Liver (tissue), 9 donors: Measurements from ENCODE around the gene OLFM4. TPM values are rescaled to one million over a fixed set of nuclear protein-coding genes. Genes with fewer than 3 reads are reported as not detected.

Experiments used
- DNase-seq: peaks from one replicate; pipeline ENCODE4 v3.0.0-alpha.2; 2017; ENCODE audit warnings: low spot score
- H3K27ac ChIP-seq, 2 donors: one replicate each; pipeline ENCODE4 v1.7.0; 2013; ENCODE audit warnings: inconsistent platforms in 2 of 2, low read length in 2 of 2, control low read depth in 1 of 2, low read depth in 1 of 2, mild to moderate bottlenecking in 1 of 2
- H3K27me3 ChIP-seq, 4 donors: one replicate each; pipeline versions ENCODE4 v1.6.1 to v1.7.0; 2013; ENCODE audit warnings: low read length in 3 of 4, inconsistent platforms in 1 of 4, mild to moderate bottlenecking in 1 of 4, moderate library complexity in 1 of 4; ENCODE audit not compliant: control insufficient read depth in 4 of 4, insufficient read depth in 4 of 4
- H3K36me3 ChIP-seq, 4 donors: one replicate each; pipeline versions ENCODE4 v1.6.1 to v1.7.0; 2013; ENCODE audit warnings: low read length in 3 of 4, mild to moderate bottlenecking in 3 of 4, low read depth in 1 of 4, moderate library complexity in 1 of 4; ENCODE audit not compliant: control insufficient read depth in 4 of 4, insufficient read depth in 3 of 4
- H3K4me1 ChIP-seq, 4 donors: one replicate each; pipeline versions ENCODE4 v1.6.1 to v1.7.0; 2013; ENCODE audit warnings: low read length in 3 of 4, mild to moderate bottlenecking in 3 of 4, moderate library complexity in 1 of 4; ENCODE audit not compliant: control insufficient read depth in 4 of 4, insufficient read depth in 4 of 4
- H3K4me3 ChIP-seq, 3 donors: one replicate each; pipeline versions ENCODE4 v1.6.1 to v1.7.0; 2013; ENCODE audit warnings: low read length in 3 of 3, control low read depth in 1 of 3, low read depth in 1 of 3, mild to moderate bottlenecking in 1 of 3
- H3K9ac ChIP-seq, 2 donors: one replicate each; pipeline ENCODE4 v1.7.0; 2013; ENCODE audit warnings: low read length in 2 of 2, mild to moderate bottlenecking in 2 of 2, moderate library complexity in 2 of 2, control low read depth in 1 of 2, low read depth in 1 of 2
- H3K9me3 ChIP-seq, 4 donors: one replicate each; pipeline versions ENCODE4 v1.6.1 to v1.7.0; 2013; ENCODE audit warnings: low read length in 3 of 4; ENCODE audit not compliant: control insufficient read depth in 4 of 4
- EGR1 ChIP-seq, 2 donors: IDR thresholded peaks; 2 replicates each; pipeline ENCODE4 v1.6.1; 2016 to 2018; ENCODE audit warnings: antibody characterized with exemption in 2 of 2, low read depth in 2 of 2
- FOXA1 ChIP-seq: IDR thresholded peaks from 2 replicates; pipeline ENCODE4 v1.6.1; 2016; ENCODE audit warnings: antibody characterized with exemption
- FOXA2 ChIP-seq: IDR thresholded peaks from 2 replicates; pipeline ENCODE4 v1.6.1; 2016; ENCODE audit warnings: antibody characterized with exemption
- GABPA ChIP-seq, 2 donors: IDR thresholded peaks in 1 of 2; conservative IDR thresholded peaks in 1 of 2; 2 replicates each; pipeline ENCODE4 v1.6.1; 2016; ENCODE audit warnings: antibody characterized with exemption in 2 of 2, mild to moderate bottlenecking in 1 of 2, moderate library complexity in 1 of 2
- HNF4A ChIP-seq, 2 donors: conservative IDR thresholded peaks; 2 replicates each; pipeline ENCODE4 v1.6.1; 2016; ENCODE audit warnings: antibody characterized with exemption in 2 of 2, mild to moderate bottlenecking in 2 of 2
- HNF4G ChIP-seq: IDR thresholded peaks from 2 replicates; pipeline ENCODE4 v1.6.1; 2016; ENCODE audit warnings: antibody characterized with exemption
- JUND ChIP-seq, 2 donors: IDR thresholded peaks; 2 replicates each; pipeline ENCODE4 v1.6.1; 2016; ENCODE audit warnings: antibody characterized with exemption in 2 of 2
- NR2F2 ChIP-seq: IDR thresholded peaks from 2 replicates; pipeline ENCODE4 v1.6.1; 2016; ENCODE audit warnings: antibody characterized with exemption
- RAD21 ChIP-seq, 2 donors: IDR thresholded peaks; 2 replicates each; pipeline ENCODE4 v1.6.1; 2016; ENCODE audit warnings: antibody characterized with exemption in 2 of 2, mild to moderate bottlenecking in 2 of 2
- RXRA ChIP-seq, 2 donors: IDR thresholded peaks; 2 replicates each; pipeline ENCODE4 v1.6.1; 2017 to 2018; ENCODE audit warnings: antibody characterized with exemption in 2 of 2, mild to moderate bottlenecking in 1 of 2
- SP1 ChIP-seq: IDR thresholded peaks from 2 replicates; pipeline ENCODE4 v1.6.1; 2018; ENCODE audit warnings: antibody characterized with exemption, mild to moderate bottlenecking
- TAF1 ChIP-seq: conservative IDR thresholded peaks from 2 replicates; pipeline ENCODE4 v1.6.1; 2016; ENCODE audit warnings: antibody characterized with exemption, mild to moderate bottlenecking
- YY1 ChIP-seq: IDR thresholded peaks from 2 replicates; pipeline ENCODE4 v1.6.1; 2016; ENCODE audit warnings: antibody characterized with exemption, mild to moderate bottlenecking
- WGBS: extraction: QIAGEN DNeasy Blood & Tissue Kit; methylation state at CpG from one replicate; pipeline ENCODE4 v1.1.7; 2013; 5-methylcytosine and 5-hydroxymethylcytosine counted together
- polyA plus RNA-seq, 2 donors: library from polyadenylated mRNA; stranded (reverse) in 1 of 2; unstranded in 1 of 2; fragments of 200-250 nt in 1 of 2; fragments of >200 nt in 1 of 2; fragmentation: Nextera tagmentation in 1 of 2; extraction: Ambion mirVana in 1 of 2; gene quantifications; one replicate each; pipeline versions ENCODE4 v1.2.1 to v1.2.3, GENCODE V29; 2013 to 2015
- total RNA-seq, 2 donors: library from RNA; depleted of rRNA; stranded (reverse); fragments of >200 nt; gene quantifications; one replicate each; pipeline ENCODE4 v1.2.3, GENCODE V29; 2014
- TF ChIP-seq, protein P1 (sequence below): IDR thresholded peaks from 2 replicates; pipeline ENCODE4 v1.6.1; 2016; ENCODE audit warnings: antibody characterized with exemption
- TF ChIP-seq, protein P2 (sequence below): fragments of 150-350 bp; IDR thresholded peaks from 2 replicates; pipeline ENCODE4 v1.5.1; 2017; ENCODE audit warnings: improper control_type of control experiment, low read depth, low read length; ENCODE audit not compliant: missing input control
- TF ChIP-seq, protein P3 (sequence below): IDR thresholded peaks from 2 replicates; pipeline ENCODE4 v1.6.1; 2016; ENCODE audit warnings: antibody characterized with exemption
- TF ChIP-seq, protein P4 (sequence below): IDR thresholded peaks from 2 replicates; pipeline ENCODE4 v1.6.1; 2016; ENCODE audit warnings: antibody characterized with exemption
- TF ChIP-seq, protein P5 (sequence below): IDR thresholded peaks from 2 replicates; pipeline ENCODE4 v1.6.1; 2016; ENCODE audit warnings: antibody characterized with exemption, mild to moderate bottlenecking
- donor health status: healthy.
- donor health status: healthy.
- donor health status: healthy.
- donor health status: healthy.
- donor health status: healthy.

OLFM4 gene
- total and polyA plus RNA-seq, 4 donors: under 0.01 to 8.0 (median 0.66) TPM; not detected in 1

DNA sequence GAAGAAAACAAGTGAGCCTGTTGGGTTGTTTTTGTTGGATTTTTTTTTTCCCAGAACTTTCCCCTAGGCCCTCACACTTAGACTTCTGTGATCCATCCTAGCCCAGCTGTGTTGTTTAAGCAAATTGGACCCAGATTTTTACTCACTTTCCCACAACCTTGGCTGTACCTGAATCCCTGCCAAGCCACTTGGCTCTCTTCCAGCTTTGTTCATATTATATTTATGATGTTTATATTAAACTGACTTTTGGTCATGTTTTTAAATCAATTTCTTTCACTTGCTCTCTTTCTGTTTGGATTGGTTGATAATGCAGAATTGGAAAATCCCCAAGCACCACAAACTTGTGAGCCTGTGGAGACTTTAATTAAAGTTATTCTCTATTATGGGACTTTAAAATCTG, 16.6 kb downstream of the OLFM4 start:
- H3K4me1 ChIP-seq: no peaks in the 10 kb centered on the region
- no peaks in the 10 kb centered on the region for H3K9me3 ChIP-seq
- no peaks in the 10 kb centered on the region for H3K27me3 ChIP-seq
- no peak overlapping the region for H3K9ac ChIP-seq
- H3K36me3 ChIP-seq: no peaks in the 10 kb centered on the region
- TF ChIP-seq YY1: no peak
- TF ChIP-seq, protein P1, sequence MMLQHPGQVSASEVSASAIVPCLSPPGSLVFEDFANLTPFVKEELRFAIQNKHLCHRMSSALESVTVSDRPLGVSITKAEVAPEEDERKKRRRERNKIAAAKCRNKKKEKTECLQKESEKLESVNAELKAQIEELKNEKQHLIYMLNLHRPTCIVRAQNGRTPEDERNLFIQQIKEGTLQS: no peak
- no peak for TF ChIP-seq SP1
- no peak for TF ChIP-seq GABPA (IDR thresholded peaks at IDR 0.05 in 1 of 2, conservative IDR thresholded peaks at IDR 0.05 in 1 of 2)
- no peak for TF ChIP-seq FOXA1
- no peak for TF ChIP-seq RXRA (IDR thresholded peaks at IDR 0.05)
- TF ChIP-seq, protein P2, sequence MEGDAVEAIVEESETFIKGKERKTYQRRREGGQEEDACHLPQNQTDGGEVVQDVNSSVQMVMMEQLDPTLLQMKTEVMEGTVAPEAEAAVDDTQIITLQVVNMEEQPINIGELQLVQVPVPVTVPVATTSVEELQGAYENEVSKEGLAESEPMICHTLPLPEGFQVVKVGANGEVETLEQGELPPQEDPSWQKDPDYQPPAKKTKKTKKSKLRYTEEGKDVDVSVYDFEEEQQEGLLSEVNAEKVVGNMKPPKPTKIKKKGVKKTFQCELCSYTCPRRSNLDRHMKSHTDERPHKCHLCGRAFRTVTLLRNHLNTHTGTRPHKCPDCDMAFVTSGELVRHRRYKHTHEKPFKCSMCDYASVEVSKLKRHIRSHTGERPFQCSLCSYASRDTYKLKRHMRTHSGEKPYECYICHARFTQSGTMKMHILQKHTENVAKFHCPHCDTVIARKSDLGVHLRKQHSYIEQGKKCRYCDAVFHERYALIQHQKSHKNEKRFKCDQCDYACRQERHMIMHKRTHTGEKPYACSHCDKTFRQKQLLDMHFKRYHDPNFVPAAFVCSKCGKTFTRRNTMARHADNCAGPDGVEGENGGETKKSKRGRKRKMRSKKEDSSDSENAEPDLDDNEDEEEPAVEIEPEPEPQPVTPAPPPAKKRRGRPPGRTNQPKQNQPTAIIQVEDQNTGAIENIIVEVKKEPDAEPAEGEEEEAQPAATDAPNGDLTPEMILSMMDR: no peak
- no peak overlapping the region for H3K4me3 ChIP-seq
- no peak for DNase-seq
- no peak overlapping the region for H3K27ac ChIP-seq

DNA sequence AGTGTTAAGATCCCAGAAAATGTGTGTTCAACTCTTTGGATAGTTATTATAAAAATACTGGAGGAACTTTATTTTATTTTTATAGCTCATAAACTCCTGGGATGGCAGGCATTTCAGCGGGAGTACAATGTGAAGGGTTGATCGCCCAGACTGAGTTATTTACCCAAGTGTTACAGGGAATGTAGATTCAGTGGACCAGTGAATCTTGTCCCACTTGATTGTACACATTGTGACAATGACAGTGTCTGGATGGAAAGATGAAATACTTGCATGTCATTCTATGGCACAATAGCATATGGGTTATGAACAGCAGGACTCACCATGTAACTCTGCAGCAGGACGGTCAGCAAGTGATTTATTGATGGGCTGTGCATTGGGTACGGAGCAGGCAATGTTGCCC, 20.3 kb downstream of the OLFM4 start:
- H3K4me3 ChIP-seq: no peak overlapping the region
- H3K27me3 ChIP-seq: no peaks in the 10 kb centered on the region
- H3K4me1 ChIP-seq: no peaks in the 10 kb centered on the region

More for the DNA sequence above, 20.3 kb downstream of the OLFM4 start:
- Histone ChIP-seq H3K9ac (no peak overlapping the region), H3K9me3 (no peaks in the 10 kb centered on the region), H3K27ac (no peak overlapping the region), H3K36me3 (no peaks in the 10 kb centered on the region)
- WGBS: 81% methylated on average over 4 of the region's 4 CpGs
- TF ChIP-seq SP1: no peak
- no peak for TF ChIP-seq HNF4G
- TF ChIP-seq, protein P2: no peak
- no peak for TF ChIP-seq NR2F2
- TF ChIP-seq, protein P3, sequence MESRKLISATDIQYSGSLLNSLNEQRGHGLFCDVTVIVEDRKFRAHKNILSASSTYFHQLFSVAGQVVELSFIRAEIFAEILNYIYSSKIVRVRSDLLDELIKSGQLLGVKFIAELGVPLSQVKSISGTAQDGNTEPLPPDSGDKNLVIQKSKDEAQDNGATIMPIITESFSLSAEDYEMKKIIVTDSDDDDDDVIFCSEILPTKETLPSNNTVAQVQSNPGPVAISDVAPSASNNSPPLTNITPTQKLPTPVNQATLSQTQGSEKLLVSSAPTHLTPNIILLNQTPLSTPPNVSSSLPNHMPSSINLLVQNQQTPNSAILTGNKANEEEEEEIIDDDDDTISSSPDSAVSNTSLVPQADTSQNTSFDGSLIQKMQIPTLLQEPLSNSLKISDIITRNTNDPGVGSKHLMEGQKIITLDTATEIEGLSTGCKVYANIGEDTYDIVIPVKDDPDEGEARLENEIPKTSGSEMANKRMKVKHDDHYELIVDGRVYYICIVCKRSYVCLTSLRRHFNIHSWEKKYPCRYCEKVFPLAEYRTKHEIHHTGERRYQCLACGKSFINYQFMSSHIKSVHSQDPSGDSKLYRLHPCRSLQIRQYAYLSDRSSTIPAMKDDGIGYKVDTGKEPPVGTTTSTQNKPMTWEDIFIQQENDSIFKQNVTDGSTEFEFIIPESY: no peak
- TF ChIP-seq HNF4A (conservative IDR thresholded peaks at IDR 0.05): no peak
- no peak for TF ChIP-seq TAF1
- no peak for TF ChIP-seq GABPA (IDR thresholded peaks at IDR 0.05 in 1 of 2, conservative IDR thresholded peaks at IDR 0.05 in 1 of 2)
- TF ChIP-seq FOXA2: no peak
- TF ChIP-seq RXRA (IDR thresholded peaks at IDR 0.05): no peak
- TF ChIP-seq RAD21 (IDR thresholded peaks at IDR 0.05): no peak
- TF ChIP-seq, protein P1: no peak
- no peak for TF ChIP-seq JUND (IDR thresholded peaks at IDR 0.05)
- no peak for TF ChIP-seq FOXA1
- TF ChIP-seq EGR1 (IDR thresholded peaks at IDR 0.05; ENCODE audit: low read depth in 2 of 2): no peak
- TF ChIP-seq YY1: no peak
- TF ChIP-seq, protein P4, sequence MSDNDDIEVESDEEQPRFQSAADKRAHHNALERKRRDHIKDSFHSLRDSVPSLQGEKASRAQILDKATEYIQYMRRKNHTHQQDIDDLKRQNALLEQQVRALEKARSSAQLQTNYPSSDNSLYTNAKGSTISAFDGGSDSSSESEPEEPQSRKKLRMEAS: no peak
- TF ChIP-seq, protein P5, sequence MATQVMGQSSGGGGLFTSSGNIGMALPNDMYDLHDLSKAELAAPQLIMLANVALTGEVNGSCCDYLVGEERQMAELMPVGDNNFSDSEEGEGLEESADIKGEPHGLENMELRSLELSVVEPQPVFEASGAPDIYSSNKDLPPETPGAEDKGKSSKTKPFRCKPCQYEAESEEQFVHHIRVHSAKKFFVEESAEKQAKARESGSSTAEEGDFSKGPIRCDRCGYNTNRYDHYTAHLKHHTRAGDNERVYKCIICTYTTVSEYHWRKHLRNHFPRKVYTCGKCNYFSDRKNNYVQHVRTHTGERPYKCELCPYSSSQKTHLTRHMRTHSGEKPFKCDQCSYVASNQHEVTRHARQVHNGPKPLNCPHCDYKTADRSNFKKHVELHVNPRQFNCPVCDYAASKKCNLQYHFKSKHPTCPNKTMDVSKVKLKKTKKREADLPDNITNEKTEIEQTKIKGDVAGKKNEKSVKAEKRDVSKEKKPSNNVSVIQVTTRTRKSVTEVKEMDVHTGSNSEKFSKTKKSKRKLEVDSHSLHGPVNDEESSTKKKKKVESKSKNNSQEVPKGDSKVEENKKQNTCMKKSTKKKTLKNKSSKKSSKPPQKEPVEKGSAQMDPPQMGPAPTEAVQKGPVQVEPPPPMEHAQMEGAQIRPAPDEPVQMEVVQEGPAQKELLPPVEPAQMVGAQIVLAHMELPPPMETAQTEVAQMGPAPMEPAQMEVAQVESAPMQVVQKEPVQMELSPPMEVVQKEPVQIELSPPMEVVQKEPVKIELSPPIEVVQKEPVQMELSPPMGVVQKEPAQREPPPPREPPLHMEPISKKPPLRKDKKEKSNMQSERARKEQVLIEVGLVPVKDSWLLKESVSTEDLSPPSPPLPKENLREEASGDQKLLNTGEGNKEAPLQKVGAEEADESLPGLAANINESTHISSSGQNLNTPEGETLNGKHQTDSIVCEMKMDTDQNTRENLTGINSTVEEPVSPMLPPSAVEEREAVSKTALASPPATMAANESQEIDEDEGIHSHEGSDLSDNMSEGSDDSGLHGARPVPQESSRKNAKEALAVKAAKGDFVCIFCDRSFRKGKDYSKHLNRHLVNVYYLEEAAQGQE: no peak
- DNase-seq: no peak
